HFF-Myc (cell line): ENCODE measurements around the gene TRIP10.
"Not testable (repeated sequence)": the region's sequence is repeated elsewhere in the genome, so short reads cannot be mapped to it uniquely, and the experiment has no call there.

ENCODE experiments used
- DNase-seq: peaks from one replicate; pipeline ENCODE4 v3.0.0-alpha.2; 2011; ENCODE audit warnings: low read depth; ENCODE audit errors: extremely low read depth
- H3K4me3 ChIP-seq: replicated peaks from 2 replicates; pipeline ENCODE4 v1.5.1; 2011; ENCODE audit warnings: low read depth, mild to moderate bottlenecking, control low read depth, low read length
- CTCF ChIP-seq: IDR thresholded peaks from 2 replicates; pipeline ENCODE4 v1.5.1; 2012; ENCODE audit warnings: mild to moderate bottlenecking, low read depth, low read length, control low read depth; ENCODE audit errors: missing control alignments

The TRIP10 gene

GRCh38 chr19:6772028-6772865 lies 32.8 kb downstream of the TRIP10 start, which contains the start of gene VAV1:
Gene VAV1, plus strand, starts transcription at chr19:6772708. Its CDS starts 100 bp downstream, at chr19:6772808.
- DNase-seq, result no peak
- TF ChIP-seq CTCF, result peak; percentile 14
- no peak within 1 kb of the TSS for H3K4me3 ChIP-seq

GRCh38 chr19:6772866-6773322 lies 33.4 kb downstream of the TRIP10 start:
- no peak for DNase-seq
- no peak overlapping the region for H3K4me3 ChIP-seq
- no peak for TF ChIP-seq CTCF

- no peak for TF ChIP-seq CTCF
- DNase-seq, result no peak
- no peak overlapping the region for H3K4me3 ChIP-seq
These were observed 33.9 kb downstream of the TRIP10 start for GRCh38 chr19:6773323-6773931.

- DNase-seq, result no peak
- no peak for TF ChIP-seq CTCF
- H3K4me3 ChIP-seq, result no peak overlapping the region
These were observed 35.6 kb downstream of the TRIP10 start for GRCh38 chr19:6774821-6775707.

GRCh38 chr19:6776045-6776444 lies 36.6 kb downstream of the TRIP10 start:
- not testable (repeated sequence) for DNase-seq, H3K4me3 ChIP-seq

- TF ChIP-seq CTCF, result no peak
- no peak for DNase-seq
- no peak overlapping the region for H3K4me3 ChIP-seq
These were observed 37.5 kb downstream of the TRIP10 start for GRCh38 chr19:6776999-6777398.
